Esophagus squamous epithelium (tissue), 4 donors: ENCODE data around the gene OR1K1.
"Not testable (repeated sequence)": the region's sequence is repeated elsewhere in the genome, so short reads cannot be mapped to it uniquely, and the experiment has no call there.

ENCODE experiments used
- POLR2A ChIP-seq, 4 donors: fragments of 450-650 bp; IDR thresholded peaks; one replicate each; pipeline ENCODE4 v1.6.1; 2017; ENCODE audit warnings: antibody characterized with exemption in 4 of 4, mild to moderate bottlenecking in 4 of 4, moderate library complexity in 3 of 4
- TF ChIP-seq, protein P1 (sequence below), 6 experiments: fragments of 450-650 bp in 4 of 6; fragments of 200-600 bp in 2 of 6; sonication (generic) in 2 of 6; IDR thresholded peaks; one replicate each; pipeline ENCODE4 v1.5.1; 2016 to 2019; ENCODE audit warnings: antibody characterized with exemption in 6 of 6, mild to moderate bottlenecking in 4 of 6, moderate library complexity in 4 of 6

- TF ChIP-seq, protein P1, sequence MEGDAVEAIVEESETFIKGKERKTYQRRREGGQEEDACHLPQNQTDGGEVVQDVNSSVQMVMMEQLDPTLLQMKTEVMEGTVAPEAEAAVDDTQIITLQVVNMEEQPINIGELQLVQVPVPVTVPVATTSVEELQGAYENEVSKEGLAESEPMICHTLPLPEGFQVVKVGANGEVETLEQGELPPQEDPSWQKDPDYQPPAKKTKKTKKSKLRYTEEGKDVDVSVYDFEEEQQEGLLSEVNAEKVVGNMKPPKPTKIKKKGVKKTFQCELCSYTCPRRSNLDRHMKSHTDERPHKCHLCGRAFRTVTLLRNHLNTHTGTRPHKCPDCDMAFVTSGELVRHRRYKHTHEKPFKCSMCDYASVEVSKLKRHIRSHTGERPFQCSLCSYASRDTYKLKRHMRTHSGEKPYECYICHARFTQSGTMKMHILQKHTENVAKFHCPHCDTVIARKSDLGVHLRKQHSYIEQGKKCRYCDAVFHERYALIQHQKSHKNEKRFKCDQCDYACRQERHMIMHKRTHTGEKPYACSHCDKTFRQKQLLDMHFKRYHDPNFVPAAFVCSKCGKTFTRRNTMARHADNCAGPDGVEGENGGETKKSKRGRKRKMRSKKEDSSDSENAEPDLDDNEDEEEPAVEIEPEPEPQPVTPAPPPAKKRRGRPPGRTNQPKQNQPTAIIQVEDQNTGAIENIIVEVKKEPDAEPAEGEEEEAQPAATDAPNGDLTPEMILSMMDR (IDR thresholded peaks at IDR 0.05), result not testable (repeated sequence)
- TF ChIP-seq POLR2A (IDR thresholded peaks at IDR 0.05), result not testable (repeated sequence)
Measured at GRCh38 chr9:122828965-122829284, 29.0 kb downstream of the OR1K1 start.
